Caco-2 (cell line): ENCODE data around the gene TTN. TPM values are rescaled to one million over a fixed set of nuclear protein-coding genes. Genes with fewer than 3 reads are reported as not detected.

Experiments used
- BruUV-seq: library from RNA; stranded (reverse); fragments of 400-500 nt; replicated peaks from 2 replicates; lab custom pipeline; 2021; lab: Mats Ljungman, UMichigan
- CTCF ChIA-PET: fragments of 300-600 bp; sonication (Branson Sonifier 250); formaldehyde crosslinking; loops from one replicate; lab custom pipeline; 2022; ENCODE audit warnings: antibody characterized with exemption; lab: Charles Lee
- POLR2A ChIA-PET: fragments of 300-600 bp; sonication (Branson Sonifier 250); formaldehyde crosslinking; loops from one replicate; lab custom pipeline; 2022; ENCODE audit warnings: antibody characterized with exemption; lab: Charles Lee
- DNase-seq, 2 experiments: peaks; one replicate each; pipeline versions ENCODE4 v3.0.0 to v3.0.0-alpha.2; 2020 to 2022
- H3K27me3 ChIP-seq: replicated peaks from 2 replicates; pipeline ENCODE4 v1.6.0; 2011; ENCODE audit warnings: low read length; ENCODE audit not compliant: control insufficient read depth, insufficient read depth
- H3K36me3 ChIP-seq: 2 replicates; pipeline ENCODE4 v1.5.1; 2011; ENCODE audit warnings: low read length; ENCODE audit not compliant: control insufficient read depth, insufficient read depth
- H3K4me1 ChIP-seq: fragments of 250-450 bp; sonication (Bioruptor Pico); 2 replicates; pipeline ENCODE4 v1.5.1; 2020; ENCODE audit warnings: mild to moderate bottlenecking
- H3K4me3 ChIP-seq: 2 replicates; pipeline ENCODE4 v1.5.1; 2011; ENCODE audit warnings: low read depth, mild to moderate bottlenecking, control low read depth, low read length
- H3K9me3 ChIP-seq: fragments of 250-450 bp; sonication (Bioruptor Pico); 2 replicates; pipeline ENCODE4 v1.5.1; 2020; ENCODE audit warnings: mild to moderate bottlenecking, moderate library complexity
- H3K27ac Mint-ChIP-seq: one replicate; pipeline ENCODE4 v1.8.0; 2022; ENCODE audit warnings: mixed read lengths; ENCODE audit not compliant: unreplicated experiment
- H3K27me3 Mint-ChIP-seq: one replicate; pipeline ENCODE4 v1.8.0; 2022; ENCODE audit warnings: mixed read lengths; ENCODE audit not compliant: insufficient read depth, unreplicated experiment
- H3K36me3 Mint-ChIP-seq: one replicate; pipeline ENCODE4 v1.8.0; 2022; ENCODE audit warnings: mild to moderate bottlenecking, mixed read lengths; ENCODE audit not compliant: insufficient read depth, unreplicated experiment
- H3K4me1 Mint-ChIP-seq: one replicate; pipeline ENCODE4 v1.8.0; 2022; ENCODE audit warnings: low read depth, mixed read lengths; ENCODE audit not compliant: unreplicated experiment
- H3K4me3 Mint-ChIP-seq: one replicate; pipeline ENCODE4 v1.8.0; 2022; ENCODE audit warnings: mild to moderate bottlenecking, moderate library complexity, mixed read lengths; ENCODE audit not compliant: unreplicated experiment
- H3K9me3 Mint-ChIP-seq: one replicate; pipeline ENCODE4 v1.8.0; 2022; ENCODE audit warnings: mixed read lengths; ENCODE audit not compliant: unreplicated experiment
- intact Hi-C: fragments of 100-400 bp; cut with micrococcal nuclease; formaldehyde crosslinking; loops from one replicate; pipeline ENCODE4 v1.10.0; 2022; ENCODE audit not compliant: unreplicated experiment
- total RNA-seq: library from RNA; stranded (reverse); gene quantifications from 2 replicates; pipeline ENCODE4 v1.2.3, GENCODE V29; 2022
- TF ChIP-seq, protein P1 (sequence below), 2 experiments: fragments of 200-600 bp in 1 of 2; IDR thresholded peaks; 1 replicate in 1 of 2; 2 replicates in 1 of 2; pipeline versions ENCODE4 v1.5.1 to v1.8.0; 2011 to 2022; ENCODE audit warnings: antibody characterized with exemption in 1 of 2, control low read depth in 1 of 2, inconsistent platforms in 1 of 2, low read depth in 1 of 2, low read length in 1 of 2, mild to moderate bottlenecking in 1 of 2, moderate library complexity in 1 of 2; ENCODE audit not compliant: insufficient read depth in 1 of 2, severe bottlenecking in 1 of 2, unreplicated experiment in 1 of 2

Gene TTN
- total RNA-seq, 1 experiment from 2014 or later = 9.3 TPM

- H3K27me3 ChIP-seq = no peaks in the 10 kb centered on the region
- CTCF ChIA-PET = no interaction called here
- Mint-ChIP-seq H3K4me3 (no peak overlapping the region), H3K27me3 (no peaks in the 10 kb centered on the region), H3K9me3 (no peaks in the 10 kb centered on the region), H3K27ac (no peak overlapping the region), H3K36me3 (peaks cover 31% of the 10 kb centered on the region), H3K4me1 (no peaks in the 10 kb centered on the region)
- no peaks in the 10 kb centered on the region for H3K4me1 ChIP-seq
- intact Hi-C loops = no loop called here
- H3K36me3 ChIP-seq = no peaks in the 10 kb centered on the region; the same call in 1 of the 2 replicates
- no peak for DNase-seq
- H3K4me3 ChIP-seq = no peak overlapping the region
- POLR2A ChIA-PET = interaction anchor here (1.2 kb wide), 1 partner anchor 45 kb away, joined by 3 read pairs; the partner anchor contains the start of genes PJVK and PRKRA
- H3K9me3 ChIP-seq = no peaks in the 10 kb centered on the region
- no TSS peak for BruUV-seq
- TF ChIP-seq, protein P1, sequence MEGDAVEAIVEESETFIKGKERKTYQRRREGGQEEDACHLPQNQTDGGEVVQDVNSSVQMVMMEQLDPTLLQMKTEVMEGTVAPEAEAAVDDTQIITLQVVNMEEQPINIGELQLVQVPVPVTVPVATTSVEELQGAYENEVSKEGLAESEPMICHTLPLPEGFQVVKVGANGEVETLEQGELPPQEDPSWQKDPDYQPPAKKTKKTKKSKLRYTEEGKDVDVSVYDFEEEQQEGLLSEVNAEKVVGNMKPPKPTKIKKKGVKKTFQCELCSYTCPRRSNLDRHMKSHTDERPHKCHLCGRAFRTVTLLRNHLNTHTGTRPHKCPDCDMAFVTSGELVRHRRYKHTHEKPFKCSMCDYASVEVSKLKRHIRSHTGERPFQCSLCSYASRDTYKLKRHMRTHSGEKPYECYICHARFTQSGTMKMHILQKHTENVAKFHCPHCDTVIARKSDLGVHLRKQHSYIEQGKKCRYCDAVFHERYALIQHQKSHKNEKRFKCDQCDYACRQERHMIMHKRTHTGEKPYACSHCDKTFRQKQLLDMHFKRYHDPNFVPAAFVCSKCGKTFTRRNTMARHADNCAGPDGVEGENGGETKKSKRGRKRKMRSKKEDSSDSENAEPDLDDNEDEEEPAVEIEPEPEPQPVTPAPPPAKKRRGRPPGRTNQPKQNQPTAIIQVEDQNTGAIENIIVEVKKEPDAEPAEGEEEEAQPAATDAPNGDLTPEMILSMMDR (IDR thresholded peaks at IDR 0.05; ENCODE audit: insufficient read depth in 1 of 2, low read depth in 1 of 2, low read length in 1 of 2, severe bottlenecking in 1 of 2, unreplicated experiment in 1 of 2) = no peak
These were observed 311.2 kb downstream of the TTN start for GRCh38 chr2:178496049-178496448.

- Mint-ChIP-seq H3K36me3 (peaks cover 29% of the 10 kb centered on the region), H3K4me1 (peaks cover 9% of the 10 kb centered on the region), H3K4me3 (no peak overlapping the region), H3K9me3 (no peaks in the 10 kb centered on the region), H3K27ac (no peak overlapping the region), H3K27me3 (no peaks in the 10 kb centered on the region)
- no TSS peak for BruUV-seq
- Histone ChIP-seq H3K4me1 (no peaks in the 10 kb centered on the region), H3K4me3 (no peak overlapping the region), H3K36me3 (0 out of 2 replicates have a peak, but pooled peaks cover 1% of the 10 kb centered on the region), H3K27me3 (no peaks in the 10 kb centered on the region), H3K9me3 (no peaks in the 10 kb centered on the region)
- ChIA-PET POLR2A (no interaction called here), CTCF (no interaction called here)
- DNase-seq = no peak
- intact Hi-C loops = no loop called here
- TF ChIP-seq, protein P1 (IDR thresholded peaks at IDR 0.05; ENCODE audit: insufficient read depth in 1 of 2, low read depth in 1 of 2, low read length in 1 of 2, severe bottlenecking in 1 of 2, unreplicated experiment in 1 of 2) = no peak
These were observed 315.6 kb downstream of the TTN start for GRCh38 chr2:178491612-178492011.

DNA sequence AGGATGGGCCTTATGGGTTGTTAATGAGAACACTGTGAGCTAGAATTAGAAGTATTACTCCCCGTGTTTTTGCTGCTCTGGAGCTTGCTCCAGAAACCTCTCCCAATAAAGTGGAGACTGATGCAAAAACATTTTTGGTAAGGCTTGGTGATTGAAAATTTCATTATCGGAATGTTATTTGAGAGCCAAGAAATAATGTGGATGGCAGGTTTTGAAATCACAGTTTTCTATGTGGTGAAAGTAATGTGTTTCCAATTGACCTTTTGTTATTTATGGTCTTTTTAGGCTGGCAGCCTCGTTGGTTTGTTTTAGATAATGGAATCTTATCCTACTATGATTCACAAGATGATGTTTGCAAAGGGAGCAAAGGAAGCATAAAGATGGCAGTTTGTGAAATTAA is 321.9 kb downstream of the TTN start:
- BruUV-seq = no TSS peak
- ChIA-PET POLR2A (no interaction called here), CTCF (no interaction called here)
- Mint-ChIP-seq H3K9me3 (no peaks in the 10 kb centered on the region), H3K27me3 (no peaks in the 10 kb centered on the region), H3K4me3 (no peak overlapping the region), H3K36me3 (peaks cover 7% of the 10 kb centered on the region), H3K4me1 (peaks cover 14% of the 10 kb centered on the region), H3K27ac (no peak overlapping the region)
- Histone ChIP-seq H3K27me3 (no peaks in the 10 kb centered on the region), H3K4me1 (peaks cover 5% of the 10 kb centered on the region; the same call in 1 of the 2 replicates), H3K9me3 (no peaks in the 10 kb centered on the region), H3K4me3 (no peak overlapping the region), H3K36me3 (0 out of 2 replicates have a peak, but pooled peaks cover 1% of the 10 kb centered on the region)
- intact Hi-C loops = no loop called here
- TF ChIP-seq, protein P1 (IDR thresholded peaks at IDR 0.05; ENCODE audit: insufficient read depth in 1 of 2, low read depth in 1 of 2, low read length in 1 of 2, severe bottlenecking in 1 of 2, unreplicated experiment in 1 of 2) = no peak
- DNase-seq = no peak
